HG02943 (cell line): ENCODE results near the gene EIF3M.
A peak's percentile ranks its signal among the peaks of the same experiment; 100 is the strongest.

Experiments used
- ATAC-seq: cut with Tn5 transposase; IDR thresholded peaks from one replicate; pipeline ENCODE4 v1.9.1; 2021; ENCODE audit warnings: mild to moderate bottlenecking, low read depth, moderate library complexity; ENCODE audit not compliant: unreplicated experiment

EIF3M gene

GRCh38 chr11:32583459-32584271, at the start of gene EIF3M:
Gene EIF3M, plus strand, starts transcription at chr11:32583831. Its CDS starts 57 bp downstream, at chr11:32583888.
- peak; percentile 92 for ATAC-seq

- ATAC-seq: no peak
Measured at GRCh38 chr11:32538804-32539203, 44.8 kb upstream of the EIF3M start.

- ATAC-seq: no peak
Measured at GRCh38 chr11:32549611-32550187, 33.9 kb upstream of the EIF3M start.

- no peak for ATAC-seq
Measured at GRCh38 chr11:32550207-32550606, 33.4 kb upstream of the EIF3M start.

- ATAC-seq: no peak
Measured at GRCh38 chr11:32555091-32555490, 28.5 kb upstream of the EIF3M start.

- no peak for ATAC-seq
Measured at GRCh38 chr11:32555895-32556294, 27.7 kb upstream of the EIF3M start.

GRCh38 chr11:32561835-32562234, 21.8 kb upstream of the EIF3M start:
- ATAC-seq: no peak

- no peak for ATAC-seq
Measured at GRCh38 chr11:32562839-32563599, 20.6 kb upstream of the EIF3M start.

GRCh38 chr11:32563600-32563959, 20.1 kb upstream of the EIF3M start:
- no peak for ATAC-seq

GRCh38 chr11:32566517-32566916, 17.1 kb upstream of the EIF3M start:
- no peak for ATAC-seq

GRCh38 chr11:32567154-32567553, 16.5 kb upstream of the EIF3M start:
- ATAC-seq: no peak

- no peak for ATAC-seq
Measured at GRCh38 chr11:32569313-32569881, 14.2 kb upstream of the EIF3M start.

GRCh38 chr11:32571039-32571438, 12.6 kb upstream of the EIF3M start:
- ATAC-seq: no peak

- ATAC-seq: no peak
Measured at GRCh38 chr11:32573228-32573627, 10.4 kb upstream of the EIF3M start.

GRCh38 chr11:32574421-32574820, 9.2 kb upstream of the EIF3M start:
- no peak for ATAC-seq

- no peak for ATAC-seq
Measured at GRCh38 chr11:32575070-32575469, 8.6 kb upstream of the EIF3M start.

GRCh38 chr11:32576456-32576855, 7.2 kb upstream of the EIF3M start:
- ATAC-seq: no peak

- no peak for ATAC-seq
Measured at GRCh38 chr11:32580967-32581366, 2.7 kb upstream of the EIF3M start.

GRCh38 chr11:32581556-32581955, 2.1 kb upstream of the EIF3M start:
- no peak for ATAC-seq

- ATAC-seq: no peak
Measured at GRCh38 chr11:32584921-32585320, 1.3 kb downstream of the EIF3M start.

GRCh38 chr11:32586576-32587190, 3.1 kb downstream of the EIF3M start:
- no peak for ATAC-seq
